ENCODE results near the gene MED31.

DNA sequence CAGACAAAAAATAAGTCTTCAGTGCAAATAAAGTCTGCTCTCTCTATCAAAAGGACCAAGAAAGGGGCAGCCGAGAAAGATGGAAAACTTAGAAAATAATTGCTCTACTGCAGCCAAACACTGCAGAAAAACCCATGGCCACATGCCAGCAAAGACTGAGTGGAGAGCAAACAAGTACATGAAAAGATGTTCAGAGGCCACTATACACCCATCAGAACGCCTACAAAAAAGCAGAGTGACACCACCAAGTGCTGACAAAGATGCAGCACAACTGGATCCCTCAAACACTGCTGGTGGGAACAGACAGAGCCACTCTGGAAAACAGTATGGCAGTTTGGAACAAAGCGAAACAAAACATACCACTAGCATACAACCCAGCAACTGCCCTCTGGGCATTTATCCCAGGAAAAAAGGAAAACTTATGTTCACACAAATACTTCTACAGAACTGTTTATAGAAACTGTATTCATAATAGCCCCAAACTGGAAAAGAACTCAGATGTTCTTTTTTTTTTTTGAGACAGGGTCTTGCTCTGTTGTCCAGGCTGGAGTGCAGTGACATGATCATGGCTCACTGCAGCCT lies 47.6 kb downstream of the MED31 start:
- no peak for TF ChIP-seq POLR2AphosphoS5 (IDR thresholded peaks at IDR 0.05; ENCODE audit: low read depth)
- TF ChIP-seq EZH2 (IDR thresholded peaks at IDR 0.05; ENCODE audit: low read depth, unreplicated experiment): no peak
